Upper lobe of left lung (tissue), 6 donors: ENCODE data around the gene KRTAP1-1. TPM values are rescaled to one million over a fixed set of nuclear protein-coding genes. Genes with fewer than 3 reads are reported as not detected.

Source experiments
- ATAC-seq, 2 donors: fragments of 200-7000 bp; cut with Tn5 transposase; one replicate each; pipeline ENCODE4 v1.9.1; 2022; ENCODE audit warnings: mild to moderate bottlenecking in 2 of 2, moderate library complexity in 2 of 2; ENCODE audit not compliant: low FRiP score in 2 of 2
- DNase-seq, 2 donors: peaks; one replicate each; pipeline ENCODE4 v3.0.0-alpha.2; 2019 to 2020
- H3K27ac ChIP-seq, 4 donors: fragments of 200-600 bp; sonication (generic); one replicate each; pipeline ENCODE4 v1.5.1; 2016 to 2019
- H3K27me3 ChIP-seq, 4 donors: fragments of 200-600 bp; sonication (generic); one replicate each; pipeline ENCODE4 v1.5.1; 2017 to 2019
- H3K36me3 ChIP-seq, 4 donors: fragments of 200-600 bp; sonication (generic); one replicate each; pipeline ENCODE4 v1.5.1; 2016 to 2019
- H3K4me1 ChIP-seq, 4 donors: fragments of 200-600 bp; sonication (generic); one replicate each; pipeline ENCODE4 v1.5.1; 2018 to 2019
- H3K4me3 ChIP-seq, 4 donors: fragments of 200-600 bp; sonication (generic); one replicate each; pipeline ENCODE4 v1.5.1; 2017 to 2019; ENCODE audit warnings: mild to moderate bottlenecking in 2 of 4, moderate library complexity in 1 of 4
- H3K9me3 ChIP-seq, 4 donors: fragments of 200-600 bp; sonication (generic); one replicate each; pipeline ENCODE4 v1.5.1; 2018 to 2019
- EP300 ChIP-seq, 4 donors: sonication (generic); formaldehyde crosslinking; IDR thresholded peaks; one replicate each; pipeline ENCODE4 v1.5.1; 2017; ENCODE audit warnings: antibody characterized with exemption in 4 of 4, control low read depth in 2 of 4
- POLR2A ChIP-seq, 4 donors: fragments of 450-650 bp; IDR thresholded peaks; one replicate each; pipeline ENCODE4 v1.5.1; 2016 to 2017; ENCODE audit warnings: antibody characterized with exemption in 4 of 4, mild to moderate bottlenecking in 2 of 4
- POLR2AphosphoS5 ChIP-seq, 2 donors: sonication (generic); formaldehyde crosslinking; IDR thresholded peaks; one replicate each; pipeline ENCODE4 v1.5.1; 2017; ENCODE audit warnings: antibody characterized with exemption in 2 of 2
- WGBS, 2 donors: methylation state at CpG; one replicate each; pipeline ENCODE4 v1.1.5; 2017 to 2018; 5-methylcytosine and 5-hydroxymethylcytosine counted together
- total RNA-seq, 6 donors: library from RNA; depleted of rRNA in 4 of 6; stranded (reverse); fragments of >200 nt in 4 of 6; gene quantifications; one replicate each; pipeline versions ENCODE4 v1.1.0 to v1.2.1, GENCODE V29; 2016 to 2021
- TF ChIP-seq, protein P1 (sequence below), 6 experiments: fragments of 450-650 bp in 4 of 6; fragments of 200-600 bp in 2 of 6; sonication (generic) in 2 of 6; IDR thresholded peaks; one replicate each; pipeline ENCODE4 v1.5.1; 2016 to 2019; ENCODE audit warnings: antibody characterized with exemption in 6 of 6
- donor health status: DM: no; HTN: no; CAD: no; lungs with moderate emphysema.
- donor health status: DM: no; HTN: yes; CAD: no; lungs with severe emphysema.

Gene KRTAP1-1
- total RNA-seq, 6 donors from 2014 or later = not detected

DNA sequence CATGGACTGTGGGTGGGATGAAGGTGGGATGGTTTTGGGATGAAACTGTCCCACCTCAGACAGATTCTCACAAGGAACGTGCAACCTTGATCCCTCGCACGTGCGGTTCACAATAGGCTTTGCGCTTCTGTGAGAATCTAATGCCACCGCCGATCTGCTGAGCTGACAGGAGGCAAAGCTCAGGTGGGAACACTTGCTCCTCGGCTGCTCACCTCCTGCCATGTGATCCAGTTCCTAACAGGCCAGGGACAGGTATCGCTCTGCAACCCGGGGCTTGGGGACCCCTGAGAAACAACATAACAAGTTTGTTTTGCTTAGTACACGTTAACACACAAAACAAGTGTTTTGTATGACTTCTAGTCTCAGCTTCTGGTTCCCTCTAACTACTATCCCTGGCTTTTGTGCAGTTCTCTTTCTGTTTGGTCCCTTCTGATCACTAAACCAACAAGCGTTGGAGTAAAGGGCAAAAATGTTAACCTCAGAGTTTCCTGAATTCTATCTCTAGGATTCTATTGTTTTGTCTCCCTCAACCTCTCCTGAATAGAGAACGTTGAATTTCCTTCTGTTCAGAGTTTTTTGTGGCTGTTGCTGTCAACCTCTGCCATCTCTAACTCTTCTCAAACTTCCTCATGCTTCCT lies 24.6 kb downstream of the KRTAP1-1 start:
- WGBS, 2 donors = 70 to 78% methylated on average over 8 to 13 of the region's 13 CpGs
- DNase-seq (no peak), ATAC-seq (no peak)
- Histone ChIP-seq H3K36me3 (no peaks in the 10 kb centered on the region), H3K4me3 (no peak overlapping the region), H3K27me3 (no peaks in the 10 kb centered on the region), H3K4me1 (no peaks in the 10 kb centered on the region), H3K27ac (no peak overlapping the region), H3K9me3 (no peaks in the 10 kb centered on the region)
- TF ChIP-seq EP300 (IDR thresholded peaks at IDR 0.05) (no peak), POLR2A (IDR thresholded peaks at IDR 0.05) (no peak), POLR2AphosphoS5 (IDR thresholded peaks at IDR 0.05) (no peak)
- TF ChIP-seq, protein P1, sequence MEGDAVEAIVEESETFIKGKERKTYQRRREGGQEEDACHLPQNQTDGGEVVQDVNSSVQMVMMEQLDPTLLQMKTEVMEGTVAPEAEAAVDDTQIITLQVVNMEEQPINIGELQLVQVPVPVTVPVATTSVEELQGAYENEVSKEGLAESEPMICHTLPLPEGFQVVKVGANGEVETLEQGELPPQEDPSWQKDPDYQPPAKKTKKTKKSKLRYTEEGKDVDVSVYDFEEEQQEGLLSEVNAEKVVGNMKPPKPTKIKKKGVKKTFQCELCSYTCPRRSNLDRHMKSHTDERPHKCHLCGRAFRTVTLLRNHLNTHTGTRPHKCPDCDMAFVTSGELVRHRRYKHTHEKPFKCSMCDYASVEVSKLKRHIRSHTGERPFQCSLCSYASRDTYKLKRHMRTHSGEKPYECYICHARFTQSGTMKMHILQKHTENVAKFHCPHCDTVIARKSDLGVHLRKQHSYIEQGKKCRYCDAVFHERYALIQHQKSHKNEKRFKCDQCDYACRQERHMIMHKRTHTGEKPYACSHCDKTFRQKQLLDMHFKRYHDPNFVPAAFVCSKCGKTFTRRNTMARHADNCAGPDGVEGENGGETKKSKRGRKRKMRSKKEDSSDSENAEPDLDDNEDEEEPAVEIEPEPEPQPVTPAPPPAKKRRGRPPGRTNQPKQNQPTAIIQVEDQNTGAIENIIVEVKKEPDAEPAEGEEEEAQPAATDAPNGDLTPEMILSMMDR (IDR thresholded peaks at IDR 0.05) = no peak

DNA sequence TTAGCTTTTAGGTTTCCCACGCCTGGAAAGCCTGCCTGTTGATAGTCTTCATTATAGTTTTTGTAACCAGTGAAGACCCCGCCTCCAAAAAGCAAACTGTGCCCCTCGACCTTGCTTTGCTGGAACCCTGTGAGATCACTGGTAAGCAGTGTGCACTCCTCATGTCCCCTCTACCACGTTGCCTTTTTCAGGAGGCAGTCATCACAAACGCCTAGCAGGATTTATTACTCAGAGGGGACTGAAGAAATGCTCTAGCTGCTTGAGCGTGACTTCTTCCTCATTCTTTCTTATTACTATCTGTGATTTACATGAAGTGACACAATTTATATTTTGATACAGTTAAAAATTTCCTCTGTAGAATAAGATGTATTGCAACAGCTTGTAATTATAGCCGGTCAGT lies 25.8 kb downstream of the KRTAP1-1 start:
- no peak for DNase-seq
- Histone ChIP-seq H3K4me3 (no peak overlapping the region), H3K27ac (no peak overlapping the region), H3K36me3 (no peaks in the 10 kb centered on the region), H3K9me3 (no peaks in the 10 kb centered on the region), H3K27me3 (no peaks in the 10 kb centered on the region), H3K4me1 (no peaks in the 10 kb centered on the region)
- no peak for TF ChIP-seq POLR2AphosphoS5 (IDR thresholded peaks at IDR 0.05)
- TF ChIP-seq POLR2A (IDR thresholded peaks at IDR 0.05) = no peak
- 70 to 72% methylated on average over 7 of the region's 7 CpGs for WGBS, 2 donors
- ATAC-seq = no peak

DNA sequence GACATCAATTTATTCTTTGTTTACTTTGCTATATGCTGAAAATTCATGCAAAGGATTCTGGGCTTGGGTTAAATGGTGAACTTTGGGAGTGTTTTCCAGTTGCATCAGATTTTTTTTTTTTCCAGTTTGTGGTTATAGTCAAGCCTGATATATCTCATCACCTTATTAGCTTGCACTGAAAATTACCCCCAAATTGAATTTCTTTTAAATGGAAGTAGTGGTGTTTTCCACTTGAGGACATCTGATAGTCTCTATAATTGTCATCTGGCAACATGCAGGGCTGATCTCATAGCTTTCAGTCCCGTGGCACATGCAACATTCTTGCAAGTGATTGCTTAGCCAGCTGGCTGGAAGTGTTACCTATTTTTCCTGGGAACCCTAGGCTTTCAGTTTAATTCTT lies 27.6 kb downstream of the KRTAP1-1 start:
- TF ChIP-seq, protein P1 (IDR thresholded peaks at IDR 0.05) = no peak
- TF ChIP-seq POLR2AphosphoS5 (IDR thresholded peaks at IDR 0.05) (no peak), EP300 (IDR thresholded peaks at IDR 0.05) (no peak), POLR2A (IDR thresholded peaks at IDR 0.05) (no peak)
- H3K9me3 ChIP-seq = no peaks in the 10 kb centered on the region
- no peaks in the 10 kb centered on the region for H3K27me3 ChIP-seq
- H3K4me3 ChIP-seq = no peak overlapping the region
- DNase-seq (no peak), ATAC-seq (no peak)
- H3K36me3 ChIP-seq = no peaks in the 10 kb centered on the region
- no peaks in the 10 kb centered on the region for H3K4me1 ChIP-seq
- H3K27ac ChIP-seq = no peak overlapping the region
- 38 to 46% methylated on average over 1 of the region's 1 CpG for WGBS, 2 donors

DNA sequence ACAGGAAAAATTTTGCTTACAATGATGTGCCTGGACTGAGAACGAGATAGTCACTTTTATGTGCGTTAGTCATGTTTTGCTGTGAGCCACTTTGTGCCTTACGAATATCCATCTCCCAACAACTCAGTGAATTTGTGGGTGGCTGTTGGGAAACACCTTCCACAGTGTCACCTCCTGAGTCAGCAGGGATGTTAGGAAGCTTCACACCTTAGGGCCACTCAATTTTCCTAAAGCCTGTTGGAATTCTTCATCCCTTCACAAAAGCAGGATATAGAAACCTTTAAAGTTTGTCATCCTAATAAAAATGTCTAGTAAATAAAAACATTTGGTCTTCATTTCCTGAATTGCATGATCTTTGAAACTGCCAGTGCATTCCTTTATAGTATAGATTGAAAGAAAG lies 28.1 kb downstream of the KRTAP1-1 start:
- no peak for ATAC-seq

DNA sequence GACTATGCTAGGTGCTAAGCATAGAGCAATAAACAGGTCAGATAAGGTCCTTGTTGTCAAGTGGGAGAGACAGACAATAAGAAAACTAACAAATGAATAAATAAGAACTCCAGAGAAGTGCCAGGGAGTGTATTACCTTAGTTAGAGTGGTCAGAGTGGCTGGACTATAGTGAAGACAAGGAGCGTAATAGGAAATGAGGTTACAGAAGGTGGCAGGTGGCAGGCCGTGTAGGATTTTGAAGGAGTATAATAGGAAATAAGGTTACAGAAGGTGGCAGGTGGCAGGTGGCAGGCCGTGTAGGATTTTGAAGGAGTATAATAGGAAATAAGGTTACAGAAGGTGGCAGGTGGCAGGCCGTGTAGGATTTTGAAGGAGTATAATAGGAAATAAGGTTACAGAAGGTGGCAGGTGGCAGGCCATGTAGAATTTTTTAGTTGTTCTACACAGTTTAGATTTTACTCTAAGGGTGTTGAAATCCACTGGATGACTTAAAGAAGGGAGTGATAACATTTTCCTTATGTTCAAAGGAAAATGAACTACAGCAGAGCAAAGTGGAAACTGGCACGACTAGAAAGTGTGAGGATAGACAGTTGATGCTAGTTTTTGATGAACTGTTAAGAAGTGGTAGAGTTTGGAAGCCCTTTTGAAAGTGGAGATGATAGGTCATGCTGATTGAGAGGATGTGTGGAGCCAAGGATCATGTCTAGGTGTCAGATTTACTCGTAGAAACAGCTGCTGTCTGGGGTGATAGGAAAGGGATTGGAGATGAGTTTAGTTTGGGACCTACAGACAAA lies 28.7 kb downstream of the KRTAP1-1 start:
- ATAC-seq = no peak
- no peaks in the 10 kb centered on the region for H3K4me1 ChIP-seq
- TF ChIP-seq, protein P1 (IDR thresholded peaks at IDR 0.05) = no peak
- TF ChIP-seq EP300 (IDR thresholded peaks at IDR 0.05) (no peak), POLR2A (IDR thresholded peaks at IDR 0.05) (no peak), POLR2AphosphoS5 (IDR thresholded peaks at IDR 0.05) (no peak)
- no peak for DNase-seq
- H3K27me3 ChIP-seq = no peaks in the 10 kb centered on the region
- no peaks in the 10 kb centered on the region for H3K9me3 ChIP-seq
- H3K4me3 ChIP-seq = no peak overlapping the region
- no peak overlapping the region for H3K27ac ChIP-seq
- H3K36me3 ChIP-seq = no peaks in the 10 kb centered on the region
- 64 to 65% methylated on average over 6 of the region's 6 CpGs for WGBS, 2 donors

More for the DNA sequence above, 28.1 kb downstream of the KRTAP1-1 start:
- Histone ChIP-seq H3K36me3 (no peaks in the 10 kb centered on the region), H3K4me3 (no peak overlapping the region), H3K4me1 (no peaks in the 10 kb centered on the region), H3K27ac (no peak overlapping the region), H3K27me3 (no peaks in the 10 kb centered on the region), H3K9me3 (no peaks in the 10 kb centered on the region)
- DNase-seq = no peak
- WGBS, 2 donors = 83 to 90% methylated on average over 3 of the region's 3 CpGs
- TF ChIP-seq, protein P1 (IDR thresholded peaks at IDR 0.05) = no peak
- no peak for TF ChIP-seq POLR2A (IDR thresholded peaks at IDR 0.05)
- no peak for TF ChIP-seq EP300 (IDR thresholded peaks at IDR 0.05)
- TF ChIP-seq POLR2AphosphoS5 (IDR thresholded peaks at IDR 0.05) = no peak
